ENCODE results near the gene CWC15.
A peak's percentile ranks its signal among the peaks of the same experiment; 100 is the strongest.
"Not testable (repeated sequence)": the region's sequence is repeated elsewhere in the genome, so short reads cannot be mapped to it uniquely, and the experiment has no call there.

The CWC15 gene

GRCh38 chr11:94934362-94934761 lies 39.0 kb downstream of the CWC15 start:
- no peak for TF ChIP-seq ZNF274 (IDR thresholded peaks at IDR 0.05; ENCODE audit: low read depth, low read length)
- H3K4me3 ChIP-seq (ENCODE audit: low read length): no peak overlapping the region

- TF ChIP-seq ZNF274 (IDR thresholded peaks at IDR 0.05; ENCODE audit: low read depth, low read length): no peak
- H3K4me3 ChIP-seq (ENCODE audit: low read length): no peak overlapping the region
These were observed 39.9 kb downstream of the CWC15 start for GRCh38 chr11:94933223-94934130.

DNA sequence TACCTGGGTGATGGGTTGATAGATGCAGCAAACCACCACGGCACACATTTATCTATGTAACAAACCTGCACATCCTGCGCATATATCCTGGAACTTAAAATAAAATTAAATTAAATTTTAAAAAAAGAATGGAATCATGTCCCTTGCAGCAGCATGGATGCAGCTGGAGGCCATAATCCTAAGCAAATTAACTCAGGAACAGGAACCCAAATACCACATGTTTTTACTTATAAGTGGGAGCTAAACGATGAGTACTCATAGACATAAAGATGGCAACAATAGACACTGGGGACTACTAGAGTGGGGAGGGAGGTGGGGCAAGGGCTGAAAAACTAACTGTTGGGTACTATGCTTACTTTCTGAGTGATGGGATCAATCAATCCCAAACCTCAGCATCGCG lies 40.9 kb downstream of the CWC15 start:
- no peak overlapping the region for H3K4me3 ChIP-seq (ENCODE audit: low read length)
- TF ChIP-seq ZNF274 (IDR thresholded peaks at IDR 0.05; ENCODE audit: low read depth, low read length): no peak

GRCh38 chr11:94932072-94932471 lies 41.3 kb downstream of the CWC15 start:
- not testable (repeated sequence) for H3K4me3 ChIP-seq (ENCODE audit: low read length)

GRCh38 chr11:94928117-94928990 lies 45.0 kb downstream of the CWC15 start:
- no peak for TF ChIP-seq ZNF274 (IDR thresholded peaks at IDR 0.05; ENCODE audit: low read depth, low read length)

GRCh38 chr11:94926698-94927237 lies 46.6 kb downstream of the CWC15 start:
- TF ChIP-seq ZNF274 (IDR thresholded peaks at IDR 0.05; ENCODE audit: low read depth, low read length): no peak
- H3K4me3 ChIP-seq (ENCODE audit: low read length): no peak overlapping the region

More at GRCh38 chr11:94928117-94928990, 45.0 kb downstream of the CWC15 start:
- no peak overlapping the region for H3K4me3 ChIP-seq (ENCODE audit: low read length)

GRCh38 chr11:94926271-94926625 lies 47.1 kb downstream of the CWC15 start:
- no peak for TF ChIP-seq ZNF274 (IDR thresholded peaks at IDR 0.05; ENCODE audit: low read depth, low read length)
- peak overlapping the region; percentile 13; the same call in 1 of the 2 replicates for H3K4me3 ChIP-seq (ENCODE audit: low read length)

DNA sequence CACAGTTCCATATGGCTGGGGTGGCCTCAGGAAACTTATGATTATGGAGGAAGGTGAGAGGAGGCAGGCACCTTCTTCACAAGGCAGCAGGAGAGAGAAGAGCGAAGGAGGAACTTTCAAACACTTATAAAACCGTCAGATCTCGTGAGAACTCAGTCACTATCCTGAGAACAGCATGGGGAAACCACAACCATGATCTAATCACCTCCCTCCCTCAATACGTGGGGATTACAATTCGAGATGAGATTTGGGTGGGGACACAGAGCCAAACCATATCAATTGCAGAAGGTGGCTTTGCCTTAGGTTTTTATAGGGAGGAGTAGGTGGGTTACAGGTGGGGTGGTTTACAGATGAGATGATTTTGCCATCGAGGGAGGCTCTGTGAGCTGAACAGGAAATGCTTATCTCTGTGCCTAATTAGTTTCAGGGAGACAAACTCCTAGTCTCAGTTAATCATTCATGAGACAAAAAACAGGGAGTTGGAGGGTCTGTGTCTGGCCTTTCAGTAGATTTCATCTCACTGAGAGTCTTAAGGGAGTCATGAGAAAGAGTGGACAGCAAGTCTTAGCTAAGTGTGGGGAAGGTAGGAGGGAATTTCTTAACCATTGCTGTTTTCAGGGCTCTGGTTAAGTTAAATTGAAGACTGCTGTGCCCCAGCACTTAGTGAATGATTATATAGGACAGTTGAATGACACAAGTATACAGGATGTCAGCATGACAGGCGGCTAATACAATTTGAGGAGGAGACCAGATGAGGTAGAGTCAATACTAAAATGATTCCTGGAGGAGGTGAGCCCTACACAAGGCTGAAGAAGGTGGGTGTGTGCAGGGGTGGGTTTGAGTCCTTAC lies 47.7 kb downstream of the CWC15 start:
- peak overlapping the region; percentile 13; the same call in 1 of the 2 replicates for H3K4me3 ChIP-seq (ENCODE audit: low read length)
- no peak for TF ChIP-seq ZNF274 (IDR thresholded peaks at IDR 0.05; ENCODE audit: low read depth, low read length)

GRCh38 chr11:94924612-94925011 lies 48.7 kb downstream of the CWC15 start:
- TF ChIP-seq ZNF274 (IDR thresholded peaks at IDR 0.05; ENCODE audit: low read depth, low read length): no peak
- H3K4me3 ChIP-seq (ENCODE audit: low read length): peak overlapping the region; percentile 23; the same call in 1 of the 2 replicates

- TF ChIP-seq ZNF274 (IDR thresholded peaks at IDR 0.05; ENCODE audit: low read depth, low read length): no peak
- no peak overlapping the region for H3K4me3 ChIP-seq (ENCODE audit: low read length)
These were observed 49.2 kb downstream of the CWC15 start for GRCh38 chr11:94924171-94924572.

DNA sequence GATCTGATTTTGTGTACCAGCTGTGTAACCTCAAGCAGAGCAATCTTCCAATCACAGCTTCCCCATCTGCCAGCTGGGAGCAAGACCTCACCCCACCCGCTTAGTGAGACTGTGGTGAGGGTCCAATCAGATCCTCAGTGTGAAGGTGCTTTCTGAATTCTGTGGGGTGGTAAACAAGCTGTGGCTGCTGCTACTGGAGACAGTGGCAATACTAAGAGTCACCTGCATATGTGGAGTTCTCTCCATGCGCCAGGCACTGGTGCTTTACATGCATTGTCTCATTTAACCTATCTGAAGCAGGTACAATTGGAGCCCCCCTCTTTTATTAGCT lies 50.4 kb downstream of the CWC15 start:
- no peak overlapping the region for H3K4me3 ChIP-seq (ENCODE audit: low read length)
- no peak for TF ChIP-seq ZNF274 (IDR thresholded peaks at IDR 0.05; ENCODE audit: low read depth, low read length)

- TF ChIP-seq ZNF274 (IDR thresholded peaks at IDR 0.05; ENCODE audit: low read depth, low read length): no peak
These were observed 50.9 kb downstream of the CWC15 start for GRCh38 chr11:94922321-94923003.

GRCh38 chr11:94920311-94920710 lies 53.0 kb downstream of the CWC15 start:
- TF ChIP-seq ZNF274 (IDR thresholded peaks at IDR 0.05; ENCODE audit: low read depth, low read length): no peak
- no peak overlapping the region for H3K4me3 ChIP-seq (ENCODE audit: low read length)

More at GRCh38 chr11:94922321-94923003, 50.9 kb downstream of the CWC15 start:
- H3K4me3 ChIP-seq (ENCODE audit: low read length): no peak overlapping the region

GRCh38 chr11:94913718-94914394 lies 59.5 kb downstream of the CWC15 start:
- H3K4me3 ChIP-seq (ENCODE audit: low read length): not testable (repeated sequence)

Measured in GM08714 (cell line).